IPS-20b (cell line): ENCODE data around the gene ZBTB37.
"Not testable (repeated sequence)": the region's sequence is repeated elsewhere in the genome, so short reads cannot be mapped to it uniquely, and the experiment has no call there.

Source experiments
- H3K27ac ChIP-seq: one replicate; pipeline ENCODE4 v1.5.1; 2013; ENCODE audit warnings: low read length
- H3K27me3 ChIP-seq: 2 replicates; pipeline ENCODE4 v1.6.1; 2013; ENCODE audit warnings: mild to moderate bottlenecking, low read length, inconsistent platforms; ENCODE audit not compliant: insufficient read depth
- H3K36me3 ChIP-seq: 2 replicates; pipeline ENCODE4 v1.6.1; 2013; ENCODE audit warnings: low read depth, mild to moderate bottlenecking, inconsistent platforms, low read length, moderate library complexity; ENCODE audit not compliant: insufficient read depth
- H3K4me1 ChIP-seq: 2 replicates; pipeline ENCODE4 v1.6.1; 2013; ENCODE audit warnings: mild to moderate bottlenecking, control low read depth, inconsistent platforms, low read length, moderate library complexity; ENCODE audit not compliant: insufficient read depth
- H3K4me3 ChIP-seq: 2 replicates; pipeline ENCODE4 v1.5.1; 2013; ENCODE audit warnings: mild to moderate bottlenecking, low read length, inconsistent platforms
- H3K9ac ChIP-seq: 2 replicates; pipeline ENCODE4 v1.6.1; 2013; ENCODE audit warnings: low read depth, mild to moderate bottlenecking, inconsistent platforms, low read length, moderate library complexity
- H3K9me3 ChIP-seq: 2 replicates; pipeline ENCODE4 v1.6.1; 2013; ENCODE audit warnings: mild to moderate bottlenecking, low read depth, low read length, inconsistent platforms; ENCODE audit not compliant: insufficient read depth

Gene ZBTB37

GRCh38 chr1:173917149-173917548 is 49.0 kb downstream of the ZBTB37 start, which contains the start of gene SERPINC1:
Gene SERPINC1, minus strand, starts transcription at chr1:173917327. Its CDS starts 68 bp downstream, at chr1:173917259.
- Histone ChIP-seq H3K27me3 (no peaks in the 10 kb centered on the region), H3K9ac (no peak within 1 kb of the TSS), H3K4me3 (no peak within 1 kb of the TSS), H3K36me3 (no peaks in the 10 kb centered on the region), H3K9me3 (no peaks in the 10 kb centered on the region), H3K4me1 (no peaks in the 10 kb centered on the region), H3K27ac (no peak within 1 kb of the TSS)

GRCh38 chr1:173917635-173918493 is 49.7 kb downstream of the ZBTB37 start:
- Histone ChIP-seq H3K9me3 (no peaks in the 10 kb centered on the region), H3K36me3 (no peaks in the 10 kb centered on the region), H3K27ac (no peak overlapping the region), H3K4me1 (no peaks in the 10 kb centered on the region), H3K4me3 (no peak overlapping the region), H3K27me3 (no peaks in the 10 kb centered on the region), H3K9ac (no peak overlapping the region)

GRCh38 chr1:173920861-173921260 is 52.7 kb downstream of the ZBTB37 start:
- Histone ChIP-seq H3K9ac (no peak overlapping the region), H3K27ac (no peak overlapping the region), H3K36me3 (no peaks in the 10 kb centered on the region), H3K4me3 (no peak overlapping the region), H3K4me1 (no peaks in the 10 kb centered on the region), H3K9me3 (no peaks in the 10 kb centered on the region), H3K27me3 (no peaks in the 10 kb centered on the region)

DNA sequence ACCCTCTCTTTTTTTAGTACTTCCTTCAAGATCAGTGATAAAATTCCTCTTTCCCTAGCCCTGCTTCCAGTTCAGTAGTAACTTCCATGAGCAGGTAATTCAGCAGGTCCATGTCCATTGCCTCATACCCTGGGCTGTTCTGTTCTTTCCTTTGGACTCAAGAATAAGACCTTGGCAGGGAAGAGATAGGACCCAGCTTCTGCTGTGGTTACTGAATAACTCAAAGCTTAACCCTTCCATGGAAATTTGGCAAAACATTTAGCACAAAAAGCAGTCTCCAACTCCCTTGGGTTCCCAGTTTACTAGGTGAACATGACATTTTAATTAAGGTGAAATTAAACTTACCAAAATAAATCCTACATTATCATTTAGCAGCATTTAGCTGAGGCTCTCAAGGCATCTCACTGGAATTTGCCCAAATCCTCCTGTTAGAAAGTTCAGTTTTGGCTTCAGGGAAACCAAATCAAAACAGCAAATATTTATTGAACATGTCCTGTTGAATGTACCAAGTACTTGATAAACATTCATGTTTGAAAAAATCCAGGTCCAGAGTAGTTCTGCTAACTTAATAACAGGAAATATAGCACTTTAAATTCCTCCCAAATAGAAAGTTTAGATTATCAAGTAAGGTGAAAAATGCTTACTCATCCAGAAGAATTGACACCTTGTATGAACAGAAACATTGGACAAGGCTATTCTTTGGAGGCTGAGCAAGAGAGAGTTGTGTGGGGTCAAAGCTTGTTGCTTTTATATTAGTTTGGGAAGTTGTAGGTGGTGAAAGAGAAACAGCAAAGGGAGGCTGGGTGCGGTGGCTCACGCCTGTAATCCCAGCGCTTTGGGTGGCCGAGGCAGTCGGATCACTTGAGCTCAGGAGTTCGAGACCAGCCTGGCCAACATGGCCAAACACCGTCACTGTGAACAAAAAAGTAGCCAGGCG is 57.4 kb downstream of the ZBTB37 start:
- H3K27ac ChIP-seq: no peak overlapping the region
- no peak overlapping the region for H3K4me3 ChIP-seq
- no peaks in the 10 kb centered on the region for H3K27me3 ChIP-seq
- H3K9ac ChIP-seq: no peak overlapping the region
- no peaks in the 10 kb centered on the region for H3K36me3 ChIP-seq
- H3K9me3 ChIP-seq: no peaks in the 10 kb centered on the region
- H3K4me1 ChIP-seq: no peaks in the 10 kb centered on the region

DNA sequence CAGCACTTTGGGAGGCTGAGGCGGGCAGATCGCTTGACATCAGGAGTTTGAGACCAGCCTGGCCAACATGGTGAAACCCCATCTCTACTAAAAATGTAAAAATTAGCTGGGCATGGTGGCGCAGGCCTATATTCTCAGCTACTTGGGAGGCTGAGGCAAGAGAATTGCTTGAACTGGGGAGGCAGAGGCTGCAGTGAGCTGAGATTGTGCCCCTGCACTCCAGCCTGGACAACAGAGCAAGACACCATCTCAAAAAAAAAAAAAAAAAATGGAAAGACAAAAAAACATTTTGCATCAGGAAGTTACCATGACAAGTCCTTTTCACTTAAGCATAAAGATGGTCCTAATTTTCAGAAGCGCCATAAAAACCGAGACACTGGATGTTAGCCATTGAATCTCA is 62.4 kb downstream of the ZBTB37 start:
- H3K36me3 ChIP-seq: peaks cover 20% of the 10 kb centered on the region; the same call in 1 of the 2 replicates
- H3K4me3 ChIP-seq, H3K4me1 ChIP-seq, H3K27me3 ChIP-seq, H3K9me3 ChIP-seq, H3K9ac ChIP-seq, H3K27ac ChIP-seq: not testable (repeated sequence)

- H3K4me1 ChIP-seq: no peaks in the 10 kb centered on the region; the same call in 1 of the 2 replicates
- H3K27me3 ChIP-seq: no peaks in the 10 kb centered on the region
- H3K36me3 ChIP-seq: peaks cover 46% of the 10 kb centered on the region
- no peaks in the 10 kb centered on the region for H3K9me3 ChIP-seq
- no peak overlapping the region for H3K27ac ChIP-seq
- H3K9ac ChIP-seq: no peak overlapping the region
- H3K4me3 ChIP-seq: no peak overlapping the region
Observed at GRCh38 chr1:173934440-173934839, 66.3 kb downstream of the ZBTB37 start.

GRCh38 chr1:173937062-173937461 is 68.9 kb downstream of the ZBTB37 start:
- H3K36me3 ChIP-seq: peaks cover 68% of the 10 kb centered on the region
- no peaks in the 10 kb centered on the region for H3K9me3 ChIP-seq
- no peak overlapping the region for H3K4me3 ChIP-seq
- no peaks in the 10 kb centered on the region; the same call in 1 of the 2 replicates for H3K4me1 ChIP-seq
- H3K27ac ChIP-seq: no peak overlapping the region
- H3K9ac ChIP-seq: no peak overlapping the region
- no peaks in the 10 kb centered on the region for H3K27me3 ChIP-seq

DNA sequence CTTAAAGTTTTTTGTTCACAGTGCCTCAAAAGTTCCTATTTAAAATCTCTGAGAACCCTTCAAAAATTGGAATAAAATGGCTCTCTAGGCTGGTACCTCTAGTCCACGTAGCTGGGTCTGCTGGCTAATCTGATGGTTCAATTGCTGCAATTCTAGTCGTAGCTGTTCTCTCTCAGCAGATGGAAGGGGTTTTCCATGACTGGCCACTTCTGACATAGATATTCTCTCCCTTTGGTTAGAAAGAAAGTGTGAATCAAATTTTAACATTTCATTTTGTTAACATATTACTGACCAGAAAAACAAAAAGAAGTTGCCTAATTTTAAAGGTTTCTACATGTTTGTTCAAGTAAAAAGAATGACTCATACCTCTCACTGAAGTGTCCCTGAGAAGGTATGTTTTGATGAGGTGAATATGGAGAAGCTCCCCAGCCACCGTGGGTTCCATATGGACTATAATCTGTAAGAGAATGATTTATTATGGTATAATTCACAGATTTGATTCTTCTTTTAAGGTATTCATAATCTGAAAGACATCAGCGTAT is 78.3 kb downstream of the ZBTB37 start:
- no peak overlapping the region for H3K4me3 ChIP-seq
- H3K9ac ChIP-seq: no peak overlapping the region
- no peak overlapping the region for H3K27ac ChIP-seq
- H3K27me3 ChIP-seq: no peaks in the 10 kb centered on the region
- peaks cover 88% of the 10 kb centered on the region for H3K36me3 ChIP-seq
- no peaks in the 10 kb centered on the region for H3K9me3 ChIP-seq
- no peaks in the 10 kb centered on the region for H3K4me1 ChIP-seq

DNA sequence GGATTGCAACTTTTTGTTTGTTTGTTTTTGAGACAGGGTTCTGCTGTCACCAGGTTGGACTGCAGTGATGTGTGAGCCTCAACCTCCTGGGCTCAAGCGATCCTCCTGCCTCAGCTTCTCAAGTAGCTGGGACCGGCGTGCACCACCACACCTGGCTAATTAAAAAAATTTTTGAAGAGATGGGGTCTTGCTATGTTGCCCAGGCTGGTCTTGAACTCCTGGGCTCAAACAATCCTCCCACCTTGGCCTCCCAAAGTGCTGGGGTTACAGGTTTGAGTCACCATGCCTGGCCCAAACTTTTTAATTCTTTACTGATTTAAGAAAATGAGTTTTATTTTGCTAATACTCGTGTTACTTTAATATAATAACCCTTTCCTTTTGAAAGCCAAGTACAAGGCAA is 80.4 kb downstream of the ZBTB37 start:
- Histone ChIP-seq H3K9ac (no peak overlapping the region), H3K36me3 (peaks cover 90% of the 10 kb centered on the region), H3K4me1 (no peaks in the 10 kb centered on the region), H3K9me3 (no peaks in the 10 kb centered on the region), H3K4me3 (no peak overlapping the region), H3K27ac (no peak overlapping the region), H3K27me3 (no peaks in the 10 kb centered on the region)
